K562 (cell line): ENCODE measurements around the gene CATSPER1.

ENCODE experiments used
- CTCF ChIP-seq, 3 experiments: IDR thresholded peaks in 2 of 3; conservative IDR thresholded peaks in 1 of 3; 2 replicates each; pipeline ENCODE4 v1.5.1; 2011 to 2012; ENCODE audit warnings: low read length in 3 of 3, mild to moderate bottlenecking in 3 of 3, control low read depth in 2 of 3, improper control_type of control experiment in 1 of 3, inconsistent platforms in 1 of 3, low read depth in 1 of 3, mixed read lengths in 1 of 3, moderate library complexity in 1 of 3; ENCODE audit not compliant: insufficient read depth in 2 of 3
- ESRRA ChIP-seq: fragments of 450-650 bp; IDR thresholded peaks from 2 replicates; pipeline ENCODE4 v1.6.1; 2014; ENCODE audit warnings: low read depth, mild to moderate bottlenecking, moderate library complexity, borderline replicate concordance
- EZH2 ChIP-seq: IDR thresholded peaks from 2 replicates; pipeline ENCODE4 v1.6.1; 2012; ENCODE audit warnings: low read depth, mild to moderate bottlenecking, inconsistent platforms, low read length, borderline replicate concordance
- FOXA1 ChIP-seq: fragments of 450-650 bp; IDR thresholded peaks from 2 replicates; pipeline ENCODE4 v1.6.1; 2016; ENCODE audit warnings: mild to moderate bottlenecking, borderline replicate concordance
- KDM4B ChIP-seq, 2 experiments: fragments of 450-650 bp in 1 of 2; sonication (generic) in 1 of 2; IDR thresholded peaks; 2 replicates each; pipeline ENCODE4 v1.6.1; 2016 to 2017; ENCODE audit warnings: borderline replicate concordance in 2 of 2, antibody characterized with exemption in 1 of 2, low read depth in 1 of 2, mild to moderate bottlenecking in 1 of 2
- NR2C2 ChIP-seq, 2 experiments: fragments of 200-800 bp in 1 of 2; sonication (Bioruptor generic) in 1 of 2; sonication (generic) in 1 of 2; formaldehyde crosslinking in 1 of 2; IDR thresholded peaks; 2 replicates each; pipeline versions ENCODE4 v1.6.1 to v1.8.0; 2016 to 2022; ENCODE audit warnings: mild to moderate bottlenecking in 1 of 2, missing compliant biosample characterization in 1 of 2, missing genetic modification characterization in 1 of 2, missing genetic modification reagents in 1 of 2
- POLR2A ChIP-seq: fragments of 450-650 bp; conservative IDR thresholded peaks from 2 replicates; pipeline ENCODE4 v1.6.1; 2016
- TARDBP ChIP-seq: fragments of 450-650 bp; IDR thresholded peaks from 2 replicates; pipeline ENCODE4 v1.6.1; 2016
- USF2 ChIP-seq: sonication (generic); formaldehyde crosslinking; IDR thresholded peaks from 2 replicates; pipeline ENCODE4 v1.5.0; 2020; ENCODE audit warnings: missing genetic modification reagents

GRCh38 chr11:65988791-65989592 is 37.3 kb downstream of the CATSPER1 start:
- TF ChIP-seq ESRRA (0 out of 2 replicates have a peak, but pooled peaks have one; percentile 37), KDM4B (IDR thresholded peaks at IDR 0.05; ENCODE audit: borderline replicate concordance in 2 of 2, low read depth in 1 of 2) (no peak), FOXA1 (no peak), EZH2 (no peak), NR2C2 (CRISPR knock-in tag; IDR thresholded peaks at IDR 0.05) (no peak), NR2C2 (tag; IDR thresholded peaks at IDR 0.05) (no peak), USF2 (CRISPR knock-in tag) (no peak), CTCF (IDR thresholded peaks at IDR 0.05 in 2 of 3, conservative IDR thresholded peaks at IDR 0.05 in 1 of 3; ENCODE audit: insufficient read depth in 2 of 3, low read depth in 1 of 3, low read length in 3 of 3) (peak; percentile 99 to 100 (median 99)), POLR2A (no peak), TARDBP (no peak)
